Panc1 (cell line): ENCODE results near the gene CACNA1C. TPM values are rescaled to one million over a fixed set of nuclear protein-coding genes. Genes with fewer than 3 reads are reported as not detected.

Source experiments
- ATAC-seq: fragments of 200-7000 bp; cut with Tn5 transposase; 2 replicates; pipeline ENCODE4 v1.9.1; 2020; ENCODE audit warnings: mild to moderate bottlenecking, moderate library complexity
- BruUV-seq: library from RNA; stranded (reverse); fragments of 400-500 nt; replicated peaks from 2 replicates; lab custom pipeline; 2021; lab: Mats Ljungman, UMichigan
- CTCF ChIA-PET: fragments of 300-600 bp; sonication (Branson Sonifier 250); formaldehyde crosslinking; loops from one replicate; lab custom pipeline; 2022; ENCODE audit warnings: antibody characterized with exemption; lab: Charles Lee
- POLR2A ChIA-PET: fragments of 300-600 bp; sonication (Branson Sonifier 250); formaldehyde crosslinking; loops from one replicate; lab custom pipeline; 2022; ENCODE audit warnings: antibody characterized with exemption; lab: Charles Lee
- DNase-seq: peaks from one replicate; pipeline ENCODE4 v3.0.0-alpha.2; 2010; ENCODE audit warnings: low read depth, low spot score
- H3K27ac ChIP-seq: 2 replicates; pipeline ENCODE4 v1.5.1; 2011; ENCODE audit warnings: mild to moderate bottlenecking, low read length, inconsistent platforms
- H3K27me3 ChIP-seq: fragments of 200-500 bp; sonication (Bioruptor generic); 2 replicates; pipeline ENCODE4 v1.6.0; 2014; ENCODE audit warnings: low read length, inconsistent platforms; ENCODE audit not compliant: control insufficient read depth, insufficient read depth
- H3K36me3 ChIP-seq: fragments of 200-500 bp; sonication (Bioruptor generic); 2 replicates; pipeline ENCODE4 v1.5.1; 2014; ENCODE audit warnings: inconsistent platforms, mild to moderate bottlenecking, low read length, moderate library complexity; ENCODE audit not compliant: control insufficient read depth, insufficient read depth
- H3K4me1 ChIP-seq: 2 replicates; pipeline ENCODE4 v1.5.1; 2011; ENCODE audit warnings: inconsistent platforms, mild to moderate bottlenecking, low read length, moderate library complexity; ENCODE audit not compliant: control insufficient read depth, insufficient read depth
- H3K4me3 ChIP-seq, 2 experiments: 2 replicates each; pipeline ENCODE4 v1.5.1; 2011 to 2012; ENCODE audit warnings: low read depth in 2 of 2, low read length in 2 of 2, mild to moderate bottlenecking in 2 of 2, inconsistent platforms in 1 of 2, moderate library complexity in 1 of 2
- H3K9me3 ChIP-seq: fragments of 200-500 bp; sonication (Bioruptor generic); 2 replicates; pipeline ENCODE4 v1.5.1; 2014; ENCODE audit warnings: low read depth, mild to moderate bottlenecking, inconsistent platforms, low read length, moderate library complexity; ENCODE audit not compliant: control insufficient read depth, insufficient read depth
- POLR2AphosphoS5 ChIP-seq: IDR thresholded peaks from 2 replicates; pipeline ENCODE4 v1.6.1; 2012; ENCODE audit warnings: mild to moderate bottlenecking, low read depth, low read length, moderate library complexity
- SIN3A ChIP-seq: IDR thresholded peaks from 2 replicates; pipeline ENCODE4 v1.6.1; 2012; ENCODE audit warnings: low read depth, mild to moderate bottlenecking, low read length, moderate library complexity, borderline replicate concordance; ENCODE audit not compliant: insufficient read depth
- TCF7L2 ChIP-seq: IDR thresholded peaks from 2 replicates; pipeline ENCODE4 v1.6.1; 2011; ENCODE audit warnings: mild to moderate bottlenecking, low read depth, low read length, inconsistent platforms
- in situ Hi-C: cut with HindIII; loops from 2 replicates; pipeline ENCODE4 v1.10.0; 2016; ENCODE audit warnings: low sequenced_read_pairs, low pct_unique_long_range_greater_than_20kb
- intact Hi-C: fragments of 100-400 bp; cut with micrococcal nuclease; formaldehyde crosslinking; loops from one replicate; pipeline ENCODE4 v1.10.0; 2022; ENCODE audit not compliant: unreplicated experiment
- total RNA-seq: library from RNA; stranded (reverse); gene quantifications from one replicate; pipeline ENCODE4 v1.2.1, GENCODE V29; 2021; ENCODE audit not compliant: unreplicated experiment
- TF ChIP-seq, protein P1 (sequence below): fragments of 450-650 bp; IDR thresholded peaks from 2 replicates; pipeline ENCODE4 v1.5.1; 2017; ENCODE audit warnings: mild to moderate bottlenecking
- TF ChIP-seq, protein P2 (sequence below), 2 experiments: IDR thresholded peaks; 2 replicates each; pipeline ENCODE4 v1.6.1; 2011 to 2012; ENCODE audit warnings: low read depth in 2 of 2, control low read depth in 1 of 2, low read length in 1 of 2, mild to moderate bottlenecking in 1 of 2, moderate library complexity in 1 of 2; ENCODE audit not compliant: insufficient read depth in 1 of 2

CACNA1C gene
- total RNA-seq, 1 experiment from 2014 or later = 0.03 TPM

DNA sequence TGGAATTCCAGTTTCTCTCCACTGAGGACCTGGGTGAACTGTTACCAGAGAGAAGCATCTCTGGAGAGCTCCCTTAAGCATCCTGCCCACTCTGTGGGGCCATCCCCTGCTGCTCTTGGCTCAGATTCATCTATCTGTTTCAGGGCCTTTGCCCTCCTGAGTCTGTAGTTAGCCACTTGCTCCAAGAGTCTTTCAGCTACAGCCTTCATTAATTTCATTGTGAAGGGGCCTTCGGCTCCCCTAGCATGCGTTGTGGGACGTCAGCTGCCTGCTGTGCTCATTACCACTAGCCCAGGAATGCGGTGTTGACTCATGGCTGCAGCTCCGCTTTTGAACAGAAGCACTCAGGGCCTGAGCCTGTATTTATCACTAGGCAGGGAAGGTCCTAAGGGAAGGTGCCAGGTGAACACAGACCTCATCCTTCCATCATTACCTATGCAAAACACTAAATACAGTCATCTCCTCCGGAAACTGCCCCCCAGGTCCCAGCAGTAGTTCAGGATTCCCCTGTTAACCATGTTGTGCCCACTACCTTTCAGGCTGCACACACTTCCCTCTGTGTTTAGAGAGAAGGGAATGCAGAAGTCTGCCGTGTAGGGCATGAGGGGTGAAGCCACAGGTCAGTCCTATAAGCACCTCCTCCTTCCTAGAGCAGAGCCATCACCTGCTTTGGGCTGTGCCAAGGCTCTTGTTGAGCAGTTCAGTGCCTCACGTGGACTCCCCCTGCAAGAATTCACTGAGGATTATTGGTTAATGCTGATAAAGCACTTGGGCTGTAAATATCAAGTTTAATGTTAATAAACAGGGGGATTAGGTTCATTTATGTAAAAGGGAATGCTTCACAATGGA is 191.4 kb downstream of the CACNA1C start:
- DNase-seq (no peak), ATAC-seq (peak; percentile 58; the same call in 1 of the 2 replicates)
- in situ Hi-C loops = no loop called here
- Histone ChIP-seq H3K4me3 (no peak overlapping the region), H3K27ac (no peak overlapping the region), H3K9me3 (no peaks in the 10 kb centered on the region), H3K27me3 (no peaks in the 10 kb centered on the region), H3K4me1 (no peaks in the 10 kb centered on the region; the same call in 1 of the 2 replicates), H3K36me3 (no peaks in the 10 kb centered on the region)
- CTCF ChIA-PET = no interaction called here
- TF ChIP-seq, protein P1, sequence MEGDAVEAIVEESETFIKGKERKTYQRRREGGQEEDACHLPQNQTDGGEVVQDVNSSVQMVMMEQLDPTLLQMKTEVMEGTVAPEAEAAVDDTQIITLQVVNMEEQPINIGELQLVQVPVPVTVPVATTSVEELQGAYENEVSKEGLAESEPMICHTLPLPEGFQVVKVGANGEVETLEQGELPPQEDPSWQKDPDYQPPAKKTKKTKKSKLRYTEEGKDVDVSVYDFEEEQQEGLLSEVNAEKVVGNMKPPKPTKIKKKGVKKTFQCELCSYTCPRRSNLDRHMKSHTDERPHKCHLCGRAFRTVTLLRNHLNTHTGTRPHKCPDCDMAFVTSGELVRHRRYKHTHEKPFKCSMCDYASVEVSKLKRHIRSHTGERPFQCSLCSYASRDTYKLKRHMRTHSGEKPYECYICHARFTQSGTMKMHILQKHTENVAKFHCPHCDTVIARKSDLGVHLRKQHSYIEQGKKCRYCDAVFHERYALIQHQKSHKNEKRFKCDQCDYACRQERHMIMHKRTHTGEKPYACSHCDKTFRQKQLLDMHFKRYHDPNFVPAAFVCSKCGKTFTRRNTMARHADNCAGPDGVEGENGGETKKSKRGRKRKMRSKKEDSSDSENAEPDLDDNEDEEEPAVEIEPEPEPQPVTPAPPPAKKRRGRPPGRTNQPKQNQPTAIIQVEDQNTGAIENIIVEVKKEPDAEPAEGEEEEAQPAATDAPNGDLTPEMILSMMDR = no peak
- TF ChIP-seq POLR2AphosphoS5 (no peak), SIN3A (no peak), TCF7L2 (no peak)
- TF ChIP-seq, protein P2, sequence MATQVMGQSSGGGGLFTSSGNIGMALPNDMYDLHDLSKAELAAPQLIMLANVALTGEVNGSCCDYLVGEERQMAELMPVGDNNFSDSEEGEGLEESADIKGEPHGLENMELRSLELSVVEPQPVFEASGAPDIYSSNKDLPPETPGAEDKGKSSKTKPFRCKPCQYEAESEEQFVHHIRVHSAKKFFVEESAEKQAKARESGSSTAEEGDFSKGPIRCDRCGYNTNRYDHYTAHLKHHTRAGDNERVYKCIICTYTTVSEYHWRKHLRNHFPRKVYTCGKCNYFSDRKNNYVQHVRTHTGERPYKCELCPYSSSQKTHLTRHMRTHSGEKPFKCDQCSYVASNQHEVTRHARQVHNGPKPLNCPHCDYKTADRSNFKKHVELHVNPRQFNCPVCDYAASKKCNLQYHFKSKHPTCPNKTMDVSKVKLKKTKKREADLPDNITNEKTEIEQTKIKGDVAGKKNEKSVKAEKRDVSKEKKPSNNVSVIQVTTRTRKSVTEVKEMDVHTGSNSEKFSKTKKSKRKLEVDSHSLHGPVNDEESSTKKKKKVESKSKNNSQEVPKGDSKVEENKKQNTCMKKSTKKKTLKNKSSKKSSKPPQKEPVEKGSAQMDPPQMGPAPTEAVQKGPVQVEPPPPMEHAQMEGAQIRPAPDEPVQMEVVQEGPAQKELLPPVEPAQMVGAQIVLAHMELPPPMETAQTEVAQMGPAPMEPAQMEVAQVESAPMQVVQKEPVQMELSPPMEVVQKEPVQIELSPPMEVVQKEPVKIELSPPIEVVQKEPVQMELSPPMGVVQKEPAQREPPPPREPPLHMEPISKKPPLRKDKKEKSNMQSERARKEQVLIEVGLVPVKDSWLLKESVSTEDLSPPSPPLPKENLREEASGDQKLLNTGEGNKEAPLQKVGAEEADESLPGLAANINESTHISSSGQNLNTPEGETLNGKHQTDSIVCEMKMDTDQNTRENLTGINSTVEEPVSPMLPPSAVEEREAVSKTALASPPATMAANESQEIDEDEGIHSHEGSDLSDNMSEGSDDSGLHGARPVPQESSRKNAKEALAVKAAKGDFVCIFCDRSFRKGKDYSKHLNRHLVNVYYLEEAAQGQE (IDR thresholded peaks at IDR 0.05; ENCODE audit: insufficient read depth in 1 of 2, low read depth in 2 of 2, low read length in 1 of 2) = no peak
- intact Hi-C loops = no loop called here
- POLR2A ChIA-PET = no interaction called here
- BruUV-seq = no TSS peak

DNA sequence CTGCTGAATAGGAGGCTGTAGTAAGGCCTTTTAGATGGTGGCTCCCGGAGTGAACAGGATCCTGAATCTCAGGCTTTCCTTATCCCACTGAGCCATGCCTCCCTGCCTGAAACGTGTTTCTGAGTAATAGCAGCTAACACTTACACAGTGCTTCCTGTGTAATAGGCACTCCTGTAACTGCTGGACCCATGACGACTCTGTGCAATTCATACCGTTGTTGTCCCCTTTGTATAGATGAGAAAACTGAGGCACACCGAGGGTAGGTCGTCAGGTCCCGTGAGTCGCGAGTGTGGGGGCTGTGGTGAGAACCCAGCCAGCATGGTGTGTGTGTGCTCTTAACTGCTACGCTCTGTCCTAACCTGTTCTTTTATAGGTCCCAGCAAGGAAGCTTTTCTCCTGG is 193.6 kb downstream of the CACNA1C start:
- Histone ChIP-seq H3K4me3 (no peak overlapping the region), H3K27me3 (no peaks in the 10 kb centered on the region), H3K4me1 (no peaks in the 10 kb centered on the region; the same call in 1 of the 2 replicates), H3K36me3 (no peaks in the 10 kb centered on the region), H3K9me3 (no peaks in the 10 kb centered on the region), H3K27ac (no peak overlapping the region)
- ATAC-seq (no peak), DNase-seq (no peak)
- ChIA-PET CTCF (no interaction called here), POLR2A (no interaction called here)
- intact Hi-C loops = no loop called here
- BruUV-seq = no TSS peak
- in situ Hi-C loops = no loop called here
- TF ChIP-seq TCF7L2 (no peak), POLR2AphosphoS5 (no peak)
- TF ChIP-seq, protein P2 (IDR thresholded peaks at IDR 0.05; ENCODE audit: insufficient read depth in 1 of 2, low read depth in 2 of 2, low read length in 1 of 2) = no peak
- TF ChIP-seq, protein P1 = no peak
